Measurements from ENCODE around the gene ANAPC16. TPM values are rescaled to one million over a fixed set of nuclear protein-coding genes. Genes with fewer than 3 reads are reported as not detected.

ANAPC16 gene
- total RNA-seq, 1 donor from 2014 or later, result 37.0 TPM

DNA sequence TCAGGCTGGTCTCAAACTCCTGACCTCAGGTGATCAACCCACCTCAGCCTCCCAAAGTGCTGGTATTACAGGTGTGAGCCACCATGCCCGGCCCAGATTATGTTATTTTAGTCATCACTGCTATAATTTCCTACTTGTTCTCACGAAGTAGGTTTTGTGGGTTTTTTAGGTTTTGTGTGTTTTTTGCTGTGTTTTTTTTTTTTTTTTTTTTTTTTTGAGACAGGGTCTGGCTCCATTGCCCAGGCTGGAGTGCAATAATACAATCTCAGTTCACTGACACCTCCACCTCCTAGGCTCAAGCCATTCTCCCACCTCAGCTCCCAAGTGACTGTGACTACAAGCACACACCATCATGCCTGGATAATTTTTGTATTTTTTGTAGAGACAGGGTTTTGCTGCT is 20.9 kb upstream of the ANAPC16 start:
- DNase-seq, result no peak
- H3K27ac Mint-ChIP-seq (ENCODE audit: unreplicated experiment), result no peak overlapping the region
- H3K4me1 Mint-ChIP-seq (ENCODE audit: low read depth, unreplicated experiment), result no peaks in the 10 kb centered on the region
- H3K4me3 Mint-ChIP-seq (ENCODE audit: unreplicated experiment), result no peak overlapping the region
- TF ChIP-seq, protein P1, sequence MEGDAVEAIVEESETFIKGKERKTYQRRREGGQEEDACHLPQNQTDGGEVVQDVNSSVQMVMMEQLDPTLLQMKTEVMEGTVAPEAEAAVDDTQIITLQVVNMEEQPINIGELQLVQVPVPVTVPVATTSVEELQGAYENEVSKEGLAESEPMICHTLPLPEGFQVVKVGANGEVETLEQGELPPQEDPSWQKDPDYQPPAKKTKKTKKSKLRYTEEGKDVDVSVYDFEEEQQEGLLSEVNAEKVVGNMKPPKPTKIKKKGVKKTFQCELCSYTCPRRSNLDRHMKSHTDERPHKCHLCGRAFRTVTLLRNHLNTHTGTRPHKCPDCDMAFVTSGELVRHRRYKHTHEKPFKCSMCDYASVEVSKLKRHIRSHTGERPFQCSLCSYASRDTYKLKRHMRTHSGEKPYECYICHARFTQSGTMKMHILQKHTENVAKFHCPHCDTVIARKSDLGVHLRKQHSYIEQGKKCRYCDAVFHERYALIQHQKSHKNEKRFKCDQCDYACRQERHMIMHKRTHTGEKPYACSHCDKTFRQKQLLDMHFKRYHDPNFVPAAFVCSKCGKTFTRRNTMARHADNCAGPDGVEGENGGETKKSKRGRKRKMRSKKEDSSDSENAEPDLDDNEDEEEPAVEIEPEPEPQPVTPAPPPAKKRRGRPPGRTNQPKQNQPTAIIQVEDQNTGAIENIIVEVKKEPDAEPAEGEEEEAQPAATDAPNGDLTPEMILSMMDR (IDR thresholded peaks at IDR 0.05; ENCODE audit: partially characterized antibody, unreplicated experiment), result no peak
- peaks cover 1% of the 10 kb centered on the region for H3K27me3 Mint-ChIP-seq (ENCODE audit: unreplicated experiment)
- peaks cover 4% of the 10 kb centered on the region for H3K36me3 Mint-ChIP-seq (ENCODE audit: unreplicated experiment)
- H3K9me3 Mint-ChIP-seq (ENCODE audit: unreplicated experiment), result no peaks in the 10 kb centered on the region

DNA sequence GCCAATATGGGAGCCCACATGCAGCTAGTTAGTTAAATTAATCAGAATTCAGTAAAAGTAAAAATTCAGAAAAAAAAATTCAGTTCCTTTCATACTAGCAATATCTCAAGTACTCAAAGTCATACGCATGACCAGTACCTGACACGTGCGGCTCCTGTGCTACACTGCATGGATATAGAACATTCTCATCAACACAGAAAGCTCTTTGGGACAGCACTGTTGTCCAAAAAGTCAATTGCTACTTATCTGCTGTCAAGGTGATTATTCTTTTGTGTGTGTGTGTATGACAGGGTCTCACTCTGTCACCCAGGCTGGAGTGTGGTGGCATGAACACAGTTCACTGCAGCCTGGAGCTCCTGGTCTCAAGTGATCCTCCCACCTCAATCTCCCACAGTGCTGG is 14.9 kb upstream of the ANAPC16 start:
- Mint-ChIP-seq H3K27me3 (ENCODE audit: unreplicated experiment) (peaks cover 1% of the 10 kb centered on the region), H3K4me1 (ENCODE audit: low read depth, unreplicated experiment) (no peaks in the 10 kb centered on the region), H3K27ac (ENCODE audit: unreplicated experiment) (no peak overlapping the region), H3K36me3 (ENCODE audit: unreplicated experiment) (no peaks in the 10 kb centered on the region), H3K9me3 (ENCODE audit: unreplicated experiment) (no peaks in the 10 kb centered on the region), H3K4me3 (ENCODE audit: unreplicated experiment) (no peak overlapping the region)
- TF ChIP-seq, protein P1 (IDR thresholded peaks at IDR 0.05; ENCODE audit: partially characterized antibody, unreplicated experiment), result no peak
- DNase-seq, result no peak

DNA sequence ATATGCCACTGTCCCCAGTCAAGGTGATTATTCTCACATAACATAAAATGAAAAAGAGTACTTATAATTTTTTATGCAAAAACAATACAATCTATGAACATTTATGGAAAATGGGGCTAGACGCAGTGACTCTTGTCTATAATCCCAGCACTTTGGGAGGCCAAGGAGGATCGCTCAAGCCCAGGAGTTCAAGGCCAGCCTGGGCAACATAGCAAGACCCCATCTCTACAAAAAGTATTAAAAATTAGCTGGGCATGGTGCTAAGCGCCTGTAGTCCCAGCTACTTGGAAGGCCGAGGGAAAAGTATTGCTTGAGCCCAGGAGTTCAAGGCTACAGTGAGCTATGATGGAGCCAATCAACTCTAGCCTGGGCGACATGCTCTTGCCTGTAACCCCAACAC is 14.5 kb upstream of the ANAPC16 start:
- Mint-ChIP-seq H3K27me3 (ENCODE audit: unreplicated experiment) (peaks cover 1% of the 10 kb centered on the region), H3K4me1 (ENCODE audit: low read depth, unreplicated experiment) (no peaks in the 10 kb centered on the region), H3K36me3 (ENCODE audit: unreplicated experiment) (no peaks in the 10 kb centered on the region), H3K9me3 (ENCODE audit: unreplicated experiment) (no peaks in the 10 kb centered on the region), H3K27ac (ENCODE audit: unreplicated experiment) (no peak overlapping the region), H3K4me3 (ENCODE audit: unreplicated experiment) (no peak overlapping the region)
- no peak for DNase-seq
- TF ChIP-seq, protein P1 (IDR thresholded peaks at IDR 0.05; ENCODE audit: partially characterized antibody, unreplicated experiment), result no peak

GRCh38 chr10:72204296-72204695 is 11.5 kb upstream of the ANAPC16 start:
- Mint-ChIP-seq H3K4me1 (ENCODE audit: low read depth, unreplicated experiment) (no peaks in the 10 kb centered on the region), H3K9me3 (ENCODE audit: unreplicated experiment) (no peaks in the 10 kb centered on the region), H3K27ac (ENCODE audit: unreplicated experiment) (no peak overlapping the region), H3K36me3 (ENCODE audit: unreplicated experiment) (no peaks in the 10 kb centered on the region), H3K4me3 (ENCODE audit: unreplicated experiment) (no peak overlapping the region), H3K27me3 (ENCODE audit: unreplicated experiment) (peaks cover 1% of the 10 kb centered on the region)
- TF ChIP-seq, protein P1 (IDR thresholded peaks at IDR 0.05; ENCODE audit: partially characterized antibody, unreplicated experiment), result no peak
- no peak for DNase-seq

DNA sequence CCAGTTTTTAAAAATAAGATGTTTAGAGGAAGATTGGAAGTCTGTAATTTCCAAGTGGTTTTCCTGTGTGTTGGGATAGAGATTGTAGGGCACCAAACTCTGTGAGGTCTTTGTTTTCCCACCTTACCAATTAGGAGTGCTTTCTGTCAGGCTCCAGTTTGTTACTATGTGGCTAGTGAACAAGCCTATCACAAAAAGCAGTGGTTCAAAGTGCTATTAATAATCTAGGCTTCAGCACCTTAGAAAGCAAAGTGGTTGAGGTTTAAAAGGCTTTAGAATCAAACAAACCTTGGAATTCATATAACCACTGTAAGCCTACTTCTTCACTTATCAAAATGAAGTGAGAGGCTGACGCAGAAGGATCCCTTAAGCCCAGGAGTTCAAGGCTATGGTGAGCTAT is 11.1 kb upstream of the ANAPC16 start:
- H3K27me3 Mint-ChIP-seq (ENCODE audit: unreplicated experiment), result no peaks in the 10 kb centered on the region
- TF ChIP-seq, protein P1 (IDR thresholded peaks at IDR 0.05; ENCODE audit: partially characterized antibody, unreplicated experiment), result no peak
- no peaks in the 10 kb centered on the region for H3K36me3 Mint-ChIP-seq (ENCODE audit: unreplicated experiment)
- no peak overlapping the region for H3K4me3 Mint-ChIP-seq (ENCODE audit: unreplicated experiment)
- H3K27ac Mint-ChIP-seq (ENCODE audit: unreplicated experiment), result no peak overlapping the region
- DNase-seq, result no peak
- H3K9me3 Mint-ChIP-seq (ENCODE audit: unreplicated experiment), result no peaks in the 10 kb centered on the region
- no peaks in the 10 kb centered on the region for H3K4me1 Mint-ChIP-seq (ENCODE audit: low read depth, unreplicated experiment)

All from glutamatergic neuron (in vitro differentiated cells).